Measurements from ENCODE around the gene NKPD1.

Gene NKPD1

DNA sequence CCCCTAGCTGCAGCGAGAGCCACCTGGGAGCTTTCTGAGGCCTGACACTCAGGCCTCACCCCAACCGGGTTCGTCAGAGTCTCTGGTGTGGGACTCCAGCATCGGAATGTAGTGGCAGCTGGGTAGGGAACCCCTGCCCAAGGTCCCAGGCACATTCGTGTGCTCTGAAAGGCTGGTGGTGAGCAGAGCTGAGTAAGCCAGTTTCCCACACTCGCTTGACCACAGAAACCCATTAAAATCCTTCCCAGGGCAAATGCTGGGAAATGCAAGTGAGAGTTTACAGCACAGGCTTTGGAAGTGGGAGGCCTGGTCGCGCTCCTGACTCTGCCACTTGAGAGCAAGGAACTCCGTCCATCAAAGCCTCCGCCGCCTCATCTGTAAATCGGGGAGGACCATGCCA lies 13.0 kb upstream of the NKPD1 start:
- no peak for DNase-seq

DNA sequence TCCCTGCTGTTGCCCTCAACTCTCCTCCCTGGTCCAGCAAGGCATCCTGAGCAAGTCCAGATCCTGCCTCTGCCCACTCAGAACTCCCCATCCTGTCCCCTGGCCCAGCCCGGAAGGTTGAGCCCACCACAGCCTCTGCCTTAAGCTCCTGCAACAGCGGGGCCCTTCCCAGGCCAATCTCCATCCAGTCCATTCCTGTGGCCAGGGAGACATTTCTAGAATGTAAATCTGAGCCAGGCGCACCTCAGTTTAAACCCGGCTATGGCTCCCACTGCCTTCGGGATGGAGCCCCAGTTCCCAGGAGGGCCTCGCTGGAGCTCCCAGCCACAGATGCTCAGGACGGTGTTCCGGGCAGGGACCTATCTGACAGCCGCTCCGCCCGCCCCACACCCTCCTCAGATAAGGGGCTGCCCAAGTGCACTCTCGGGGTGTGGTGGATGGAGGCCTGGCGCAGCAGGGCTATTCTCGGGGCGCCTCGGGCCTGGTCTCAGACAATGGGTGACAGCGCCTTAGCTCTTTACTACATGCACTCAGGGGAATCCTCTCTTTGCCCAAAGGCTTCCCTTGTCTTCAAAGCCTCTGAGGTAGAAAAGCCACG lies 11.9 kb upstream of the NKPD1 start:
- DNase-seq = no peak

DNA sequence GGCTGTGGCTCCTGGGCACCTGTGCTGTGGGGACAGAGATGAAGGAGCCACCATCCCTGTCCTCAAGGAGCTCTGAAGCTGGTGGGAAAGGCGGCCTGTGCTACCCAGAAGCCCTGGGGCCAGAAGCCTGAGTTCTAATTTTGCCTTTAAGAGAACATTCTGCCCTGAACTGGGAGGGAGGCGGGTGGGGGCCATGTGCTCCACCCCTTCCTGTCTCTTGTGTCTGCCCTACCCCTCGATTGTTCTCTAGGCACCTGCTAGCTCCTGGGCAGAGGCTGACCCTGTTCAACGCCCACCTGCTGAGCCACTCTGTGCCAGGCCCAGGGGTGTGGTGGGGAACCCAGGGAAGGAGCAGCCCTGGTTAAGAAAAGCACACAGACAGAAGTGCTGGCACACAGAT lies 11.4 kb upstream of the NKPD1 start:
- DNase-seq = no peak

DNA sequence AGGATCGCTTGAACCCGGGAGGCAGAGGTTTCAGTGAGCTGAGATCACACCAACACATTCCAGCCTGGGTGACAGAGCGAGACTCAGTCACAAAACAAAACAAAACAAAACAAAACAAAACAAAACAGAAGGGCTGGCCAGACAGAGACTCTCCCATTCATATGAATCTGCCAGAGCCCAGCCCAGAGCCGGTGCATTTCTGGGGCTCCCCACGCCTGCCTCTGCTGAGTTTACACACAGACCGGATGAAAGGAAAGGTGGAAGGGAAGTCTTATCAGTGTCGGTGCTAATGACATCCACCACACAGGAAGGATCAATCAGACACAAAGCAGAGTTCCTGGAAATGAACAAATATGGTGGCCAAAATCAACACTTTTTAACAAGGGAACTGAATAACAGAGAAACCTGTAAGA lies 10.4 kb upstream of the NKPD1 start:
- DNase-seq = no peak

DNA sequence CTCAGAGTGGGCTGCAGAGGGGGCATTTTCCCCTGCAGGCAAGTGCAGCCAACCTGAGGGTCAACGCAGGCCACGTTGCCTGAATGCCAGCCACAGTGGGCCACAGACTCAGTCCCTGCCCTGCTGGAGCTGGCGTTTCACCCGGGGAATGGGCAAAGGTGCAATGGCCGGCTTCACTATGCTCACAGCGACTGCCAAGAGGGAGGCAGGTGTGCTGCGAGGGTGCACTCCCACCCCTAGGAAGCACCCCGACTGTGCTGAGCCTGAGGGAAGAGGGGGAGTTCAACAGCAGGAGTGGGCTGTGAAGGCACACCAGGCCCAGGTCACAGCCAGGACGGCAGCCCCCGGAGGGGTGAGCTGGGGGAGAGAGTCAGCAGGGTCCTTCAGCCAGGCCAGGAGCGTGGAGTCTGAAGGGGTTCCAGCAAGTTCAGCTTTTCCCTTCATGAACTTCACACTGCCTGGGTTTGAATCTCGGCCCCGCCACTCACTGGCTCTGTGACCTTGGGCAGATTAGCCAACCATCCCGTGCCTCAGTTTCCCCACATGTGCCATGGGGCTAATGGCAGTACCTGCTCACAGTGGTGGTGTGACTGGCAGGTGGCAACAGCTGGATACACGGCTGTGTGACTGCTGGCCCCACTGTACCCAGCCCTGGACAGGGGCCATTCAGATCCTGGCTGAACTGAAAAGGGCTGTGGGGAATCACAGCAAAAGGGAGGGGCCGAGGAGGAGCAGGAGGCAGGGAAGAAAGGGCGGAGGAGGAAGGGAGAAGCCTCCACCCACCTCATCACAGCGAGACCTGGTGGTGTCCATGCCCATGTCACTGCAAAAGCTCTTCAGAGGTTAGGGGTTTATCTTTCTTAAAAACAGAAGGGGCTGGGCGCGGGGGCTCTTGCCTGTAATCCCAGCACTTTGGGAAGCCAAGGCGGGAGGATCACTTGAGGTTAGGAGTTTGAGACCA lies 9.6 kb upstream of the NKPD1 start:
- no peak for DNase-seq

DNA sequence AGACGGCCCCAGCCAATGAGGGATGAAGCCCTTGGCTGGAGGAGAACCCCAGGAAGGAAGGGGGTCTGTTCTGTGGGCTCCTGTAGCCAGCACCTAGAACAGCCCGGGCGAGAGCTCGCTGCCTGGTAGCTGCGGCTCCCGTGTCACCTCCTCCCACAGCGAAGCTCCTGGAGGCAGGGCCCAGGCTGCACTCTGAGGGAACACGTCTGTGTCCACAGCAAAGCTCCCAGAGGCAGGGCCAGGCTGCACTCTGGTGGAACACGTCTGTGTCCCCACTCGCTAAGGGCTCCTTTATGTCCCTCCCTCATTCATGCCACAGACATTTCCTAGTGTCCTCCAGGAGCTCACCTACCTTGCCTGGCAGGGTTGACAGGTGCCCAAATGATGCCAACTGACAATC lies 8.8 kb upstream of the NKPD1 start:
- DNase-seq = no peak

DNA sequence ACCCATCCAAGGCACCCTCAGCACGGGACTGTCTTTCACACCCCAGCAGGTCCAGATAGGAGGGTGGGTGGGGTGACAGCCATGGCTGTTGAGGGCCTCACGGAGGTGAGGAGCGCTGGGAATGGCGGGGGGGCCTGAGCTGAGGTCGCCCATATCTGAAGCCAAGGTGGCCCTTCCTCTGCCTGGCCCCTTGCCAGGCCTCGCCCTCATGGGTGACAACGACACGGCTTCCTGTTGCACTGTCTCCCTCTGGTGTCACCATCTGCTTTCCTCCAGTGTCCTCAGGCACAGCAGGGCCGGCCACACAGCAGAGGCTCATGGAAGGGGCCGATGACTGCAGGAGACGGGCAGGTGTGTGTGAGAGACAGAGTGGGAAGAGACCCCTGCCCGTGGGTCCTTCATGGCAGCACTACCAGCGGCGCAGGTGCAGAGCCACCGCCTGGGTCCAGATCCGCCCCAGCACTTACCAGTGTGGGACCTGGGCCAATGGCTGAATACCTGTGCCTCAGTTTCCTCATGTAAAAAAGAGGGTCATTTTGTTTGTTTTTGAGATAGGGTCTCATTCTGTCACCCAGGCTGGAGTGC lies 8.1 kb upstream of the NKPD1 start:
- DNase-seq = peak; percentile 13

DNA sequence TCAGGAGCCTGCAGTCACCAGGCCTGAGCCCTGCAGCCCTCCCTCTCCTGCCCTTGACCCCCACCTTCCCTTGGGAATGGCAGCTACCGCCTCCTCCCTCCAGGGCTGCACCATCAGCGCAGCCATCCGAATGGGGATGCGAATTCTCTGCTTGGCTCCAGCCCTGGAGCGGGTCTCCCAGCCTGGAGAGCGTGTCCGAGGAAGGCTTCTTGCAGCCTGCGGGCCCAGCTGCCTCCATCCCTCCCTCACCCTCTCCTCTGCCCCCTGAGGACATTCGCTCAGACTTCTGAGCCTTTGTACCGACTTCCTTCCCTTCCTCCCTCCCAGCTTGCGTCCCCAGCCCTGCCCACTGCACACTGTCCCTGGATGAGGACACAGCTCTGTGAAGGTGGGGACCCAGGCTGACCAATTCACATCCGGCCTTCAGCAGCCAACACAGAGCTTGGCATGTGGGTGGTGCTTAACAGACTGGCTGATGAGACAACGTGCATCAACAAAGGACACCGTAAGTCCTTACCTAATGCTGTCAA lies 6.0 kb upstream of the NKPD1 start:
- DNase-seq = no peak

DNA sequence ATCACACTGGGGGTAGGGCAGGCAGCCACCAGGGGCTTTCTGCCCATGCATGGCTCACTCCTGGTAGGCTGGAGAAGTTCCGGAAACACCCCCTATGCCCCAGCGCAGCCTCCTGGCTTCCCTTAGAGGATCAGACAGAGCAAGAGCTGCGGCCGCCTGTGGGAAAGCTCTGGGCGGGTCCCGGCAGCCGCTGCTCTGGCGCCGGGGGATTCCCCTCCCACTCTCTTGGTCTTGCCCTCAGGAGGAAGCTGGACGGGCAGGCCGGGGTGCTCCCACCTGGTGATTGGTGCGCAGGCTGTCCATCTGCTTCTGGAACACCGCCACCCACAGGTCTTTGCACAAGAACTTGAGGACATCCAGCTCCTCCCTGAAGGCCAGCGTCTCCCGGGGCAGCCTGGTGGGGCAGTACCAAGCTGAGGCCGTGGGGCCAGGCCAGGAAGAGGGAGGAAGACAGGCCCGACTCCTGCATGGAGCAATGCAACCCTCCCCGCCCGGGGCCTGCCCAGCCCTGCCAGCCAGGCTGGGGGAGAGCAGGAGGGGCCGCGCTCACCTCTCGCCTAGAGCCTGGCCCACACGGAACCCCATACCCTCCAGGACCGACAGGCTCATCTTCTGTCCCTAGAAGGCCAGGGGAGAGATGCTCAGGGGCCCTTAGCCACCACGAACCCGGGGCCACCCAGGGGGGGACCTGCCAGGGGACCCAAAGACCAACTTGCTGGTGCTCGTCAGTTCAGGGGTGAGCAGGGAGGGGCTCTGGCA lies 4.0 kb upstream of the NKPD1 start:
- DNase-seq = peak; percentile 87

DNA sequence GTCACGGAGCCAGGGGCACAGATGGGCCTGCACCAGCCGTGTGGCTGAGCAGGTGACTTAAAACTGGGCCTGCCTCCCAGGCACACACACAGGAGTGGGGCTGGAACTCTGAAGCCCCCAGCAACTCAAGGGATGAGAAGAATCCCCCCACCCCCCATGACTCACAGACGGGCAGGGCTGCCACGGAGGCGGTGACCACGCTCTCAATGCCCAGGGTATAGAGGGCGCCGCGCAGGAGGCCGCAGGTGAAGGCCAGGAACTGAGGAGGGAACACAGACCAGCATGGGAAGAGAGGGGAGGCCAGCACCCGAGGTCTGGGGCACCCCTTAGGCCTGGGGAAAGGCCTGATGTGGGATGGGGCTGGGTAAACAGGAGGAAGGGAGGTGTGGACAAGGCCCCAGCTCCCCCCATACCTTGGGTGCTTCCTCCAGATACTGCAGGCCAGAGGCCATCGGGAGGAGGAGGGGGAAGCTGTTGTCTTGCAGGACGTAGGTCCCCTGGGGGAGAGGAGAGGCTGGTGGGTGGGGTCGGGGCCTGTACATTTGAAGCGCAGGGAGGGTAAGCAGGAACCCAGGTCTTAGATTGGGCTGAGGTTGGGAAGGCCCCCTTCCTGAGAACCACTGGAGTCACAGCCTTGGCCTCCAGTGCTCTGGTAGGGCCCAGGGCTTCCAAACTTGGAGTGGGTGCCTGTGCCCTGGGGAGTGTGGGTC lies 3.1 kb upstream of the NKPD1 start:
- DNase-seq = no peak

DNA sequence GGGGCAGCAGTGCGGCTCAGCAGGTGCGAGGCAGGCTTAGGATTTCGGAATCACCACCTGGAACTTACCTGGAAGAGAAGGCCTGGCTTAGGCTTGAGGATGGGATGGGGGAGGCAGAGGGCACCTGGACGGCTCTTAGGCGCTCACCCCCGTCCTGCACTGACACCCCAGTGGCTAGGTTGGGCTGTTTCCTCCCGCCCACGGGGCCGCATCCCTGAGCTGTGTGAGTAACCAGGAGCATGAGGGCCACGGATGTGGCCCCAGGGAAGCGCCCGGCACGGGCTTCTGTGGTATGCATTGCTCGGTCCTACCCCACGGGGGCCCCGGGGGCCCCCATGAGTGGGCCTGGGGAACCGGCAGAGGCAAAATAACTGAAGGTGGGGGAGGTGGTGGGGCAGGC lies 2.4 kb upstream of the NKPD1 start:
- DNase-seq = no peak

DNA sequence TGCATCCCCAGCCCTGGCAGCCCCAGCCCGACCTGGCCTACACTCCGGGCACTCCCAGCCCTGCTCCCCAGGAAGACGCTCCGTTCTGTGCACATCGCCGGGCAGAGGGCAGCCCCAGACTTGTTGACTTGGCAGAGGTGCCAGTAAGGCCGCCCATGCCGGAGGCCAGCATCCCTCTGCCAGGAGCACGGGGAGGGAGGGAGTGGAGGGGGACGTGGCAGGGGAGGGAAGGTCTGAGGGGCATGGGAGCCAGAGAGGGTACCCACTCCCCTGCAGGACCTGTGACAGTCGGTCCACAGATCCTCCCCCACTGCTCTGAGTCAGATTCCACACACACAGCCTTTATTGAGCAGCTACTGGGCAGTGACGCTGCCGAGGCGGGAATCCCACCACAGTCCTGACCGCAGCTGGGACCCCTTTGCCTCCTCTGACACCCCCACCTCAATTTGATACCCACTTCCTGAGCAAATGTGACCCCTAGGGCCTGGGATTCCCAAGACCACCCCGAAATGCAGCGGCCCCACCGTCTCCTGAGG lies 1.9 kb upstream of the NKPD1 start:
- DNase-seq = no peak

DNA sequence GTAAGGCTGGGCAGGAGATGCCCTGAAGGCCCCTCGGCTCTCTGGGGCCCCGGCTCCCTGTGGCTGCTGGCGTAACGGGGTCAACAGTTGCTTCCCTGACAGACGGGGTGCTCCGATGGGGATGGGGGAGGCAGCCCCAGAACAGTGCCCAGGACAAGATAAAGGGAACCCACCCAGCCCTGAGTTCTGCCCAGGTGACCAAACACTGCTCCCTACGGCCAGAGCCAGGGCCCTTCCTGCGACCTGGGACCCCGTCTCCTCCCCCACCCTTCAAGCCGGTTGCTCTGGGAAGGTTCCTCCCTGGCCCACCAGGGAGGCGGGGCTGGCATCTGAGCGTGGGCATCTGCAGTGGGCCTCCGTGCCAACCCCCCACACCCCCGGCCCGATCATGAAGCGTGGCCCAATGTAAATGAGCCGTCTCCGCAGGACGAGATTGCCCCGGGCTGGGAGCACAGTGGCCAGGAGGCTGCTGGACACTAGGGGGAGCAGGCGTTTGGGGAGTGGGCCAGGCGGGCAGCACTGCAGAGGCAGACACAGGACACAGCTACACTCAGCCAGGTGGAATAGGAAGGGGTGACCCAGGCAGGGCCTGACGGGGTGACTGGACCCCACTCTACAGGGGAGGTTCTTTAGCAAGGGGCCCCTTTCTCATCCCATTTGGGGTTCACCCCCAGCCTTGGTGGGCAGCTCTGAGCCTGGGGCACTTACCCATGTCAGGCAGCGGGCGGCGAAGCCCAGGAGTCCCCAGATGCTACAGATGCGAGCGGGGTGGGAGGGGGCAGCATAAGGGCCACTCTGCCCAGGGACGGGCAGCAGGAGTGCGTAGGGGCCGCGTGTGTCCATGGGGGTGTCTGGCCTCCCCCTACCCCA lies 1.2 kb upstream of the NKPD1 start:
- peak; percentile 54 for DNase-seq

DNA sequence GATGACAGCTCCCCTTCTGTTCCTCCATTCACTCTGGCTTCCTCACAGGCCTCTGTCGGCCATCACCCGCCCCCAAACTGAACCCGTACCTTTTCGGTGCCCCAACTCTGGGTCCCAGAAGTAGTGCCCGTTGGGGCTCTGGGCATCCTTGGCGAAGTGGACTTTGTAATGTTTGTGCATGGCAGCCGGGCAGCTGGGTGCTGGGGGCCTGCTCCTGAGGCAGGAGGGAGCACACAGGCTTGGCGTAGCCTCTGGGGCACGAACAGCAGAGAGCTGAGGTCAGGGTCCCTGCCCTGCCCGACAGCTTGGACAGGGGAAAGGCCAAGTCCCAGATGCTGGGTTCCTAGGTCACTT lies 834 bp downstream of the NKPD1 start:
- no peak for DNase-seq

DNA sequence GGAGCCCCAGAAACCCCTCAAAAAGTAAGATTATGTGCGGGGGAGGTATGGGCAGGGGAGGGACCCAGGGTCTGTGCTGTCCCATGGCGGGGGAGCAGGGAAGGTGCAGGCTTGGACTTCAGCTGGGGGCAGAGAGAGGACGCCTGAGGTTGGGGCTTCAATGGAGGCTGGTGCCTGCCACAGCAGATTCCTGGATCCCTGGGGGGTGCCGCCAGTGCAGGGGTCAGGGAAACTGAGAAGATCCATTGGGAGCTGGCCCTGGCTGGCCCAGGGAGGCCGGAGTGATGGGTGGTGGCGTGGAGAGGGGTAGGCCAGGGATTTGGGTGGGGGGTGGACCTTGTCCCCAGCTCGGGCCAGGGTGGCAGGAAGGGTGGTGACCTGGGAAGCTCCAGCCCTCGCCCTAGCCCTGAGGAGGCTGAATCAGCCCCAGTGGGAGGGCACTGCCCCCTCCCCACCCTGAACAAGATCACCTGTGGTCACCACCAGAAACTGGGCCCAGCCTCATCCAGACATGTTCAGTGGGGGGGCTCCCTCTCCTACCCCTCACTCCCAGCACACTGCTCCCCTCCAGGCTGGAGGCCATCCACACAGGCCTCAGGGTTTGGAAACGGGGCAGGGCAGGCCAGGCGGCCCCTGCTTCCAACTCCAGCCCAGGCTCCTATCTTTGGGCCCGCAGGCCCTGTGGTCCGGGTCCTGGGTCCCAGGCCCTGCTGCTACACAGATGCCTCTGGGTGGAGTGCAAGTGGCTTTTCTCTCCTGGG lies 1.4 kb downstream of the NKPD1 start:
- no peak for DNase-seq

DNA sequence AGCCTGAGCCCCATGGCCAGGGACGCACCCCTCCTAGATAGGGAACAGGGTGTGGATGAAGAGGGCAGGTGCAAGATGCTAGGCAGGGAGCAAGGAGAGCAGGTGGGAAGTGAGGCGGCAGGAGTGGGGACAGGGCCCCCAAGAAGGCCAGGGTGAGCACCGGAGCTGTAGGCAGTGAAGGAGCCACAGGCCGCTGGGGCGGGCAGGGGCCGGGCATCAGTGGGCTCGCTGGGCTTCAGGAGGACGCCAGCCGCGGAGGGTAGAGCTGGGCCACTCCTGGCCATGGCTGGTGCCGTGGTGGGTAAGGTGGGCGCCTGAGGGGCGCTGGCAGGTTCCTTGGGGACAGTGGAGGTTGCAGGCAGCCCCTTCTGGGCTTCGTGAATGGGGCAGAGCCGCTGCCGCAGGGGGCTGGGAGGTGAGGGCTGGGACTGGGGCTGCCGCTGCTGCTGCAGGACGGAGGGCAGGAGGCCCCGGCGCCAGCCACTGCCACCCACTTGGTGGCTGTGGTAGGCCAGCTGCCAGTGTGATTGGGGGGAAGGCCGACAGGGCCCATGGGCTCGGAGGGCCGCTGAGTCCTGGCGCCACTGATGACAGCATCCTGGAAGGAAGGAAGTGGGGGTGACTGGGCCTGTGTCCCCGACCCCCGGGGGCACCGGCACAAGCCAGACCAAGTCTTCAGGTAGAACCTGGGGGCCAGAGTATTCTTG lies 2.1 kb downstream of the NKPD1 start:
- no peak for DNase-seq

DNA sequence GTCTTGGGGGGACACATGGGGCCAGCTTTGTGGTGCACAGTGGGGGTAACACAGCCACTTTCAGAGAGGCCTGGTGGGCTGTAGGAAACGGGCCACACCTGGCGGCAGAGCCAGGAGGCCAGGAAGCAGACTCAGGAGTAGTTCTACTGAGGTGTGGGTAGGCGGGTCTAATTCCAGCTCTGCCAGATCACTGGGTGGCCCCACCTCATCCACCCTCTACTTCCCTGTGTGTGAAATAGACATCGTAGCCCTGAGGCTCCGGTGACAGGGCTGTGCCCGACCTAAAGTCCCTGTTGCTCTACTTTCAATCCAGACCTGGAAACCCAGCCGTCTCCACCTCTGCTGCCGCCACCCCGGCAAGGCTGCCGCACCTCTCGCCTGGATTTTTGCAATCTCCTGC lies 4.0 kb downstream of the NKPD1 start:
- no peak for DNase-seq

DNA sequence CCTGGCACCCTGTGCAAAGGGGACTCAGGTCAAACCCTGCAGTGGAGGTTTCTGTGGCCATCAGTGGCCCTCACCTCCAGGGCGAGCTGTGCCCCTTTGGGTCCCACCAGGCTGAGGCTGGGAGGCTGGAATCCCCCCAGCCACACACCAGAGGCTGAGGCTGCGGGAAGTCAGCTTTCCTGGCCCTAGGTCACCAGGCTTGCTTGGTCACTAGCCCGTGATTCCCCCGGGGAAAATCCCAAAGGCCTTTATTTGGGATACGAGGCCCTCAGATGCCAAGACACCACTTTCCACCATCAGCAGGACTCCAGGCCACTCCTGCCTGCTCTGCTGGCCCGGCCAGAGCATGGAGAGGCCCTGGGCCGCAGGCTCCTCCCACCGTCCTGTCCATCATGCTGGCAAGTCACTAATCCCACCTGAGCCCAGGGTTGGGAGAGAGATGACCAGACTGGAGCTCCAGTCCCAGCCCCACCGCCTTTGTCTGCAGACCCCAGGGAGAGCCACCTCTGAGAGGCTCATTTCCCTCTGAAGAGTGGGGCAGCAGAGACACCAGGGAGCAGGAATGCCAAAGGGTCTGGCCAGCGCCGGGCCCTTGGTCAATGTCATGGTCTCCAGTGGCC lies 4.7 kb downstream of the NKPD1 start:
- DNase-seq = no peak
